Stimulated activated CD8-positive, alpha-beta memory T cell treated with anti-CD3 and anti-CD28 coated beads, Interleukin-15, amount 100 ng/mL, for 1 hour (primary cell): ENCODE measurements around the gene ADGRL1.
A peak's percentile ranks its signal among the peaks of the same experiment; 100 is the strongest.
"Not testable (repeated sequence)": the region's sequence is repeated elsewhere in the genome, so short reads cannot be mapped to it uniquely, and the experiment has no call there.

Experiments used
- DNase-seq: peaks from one replicate; pipeline ENCODE4 v3.0.0-alpha.2; 2020; ENCODE audit warnings: low read depth

The ADGRL1 gene

DNA sequence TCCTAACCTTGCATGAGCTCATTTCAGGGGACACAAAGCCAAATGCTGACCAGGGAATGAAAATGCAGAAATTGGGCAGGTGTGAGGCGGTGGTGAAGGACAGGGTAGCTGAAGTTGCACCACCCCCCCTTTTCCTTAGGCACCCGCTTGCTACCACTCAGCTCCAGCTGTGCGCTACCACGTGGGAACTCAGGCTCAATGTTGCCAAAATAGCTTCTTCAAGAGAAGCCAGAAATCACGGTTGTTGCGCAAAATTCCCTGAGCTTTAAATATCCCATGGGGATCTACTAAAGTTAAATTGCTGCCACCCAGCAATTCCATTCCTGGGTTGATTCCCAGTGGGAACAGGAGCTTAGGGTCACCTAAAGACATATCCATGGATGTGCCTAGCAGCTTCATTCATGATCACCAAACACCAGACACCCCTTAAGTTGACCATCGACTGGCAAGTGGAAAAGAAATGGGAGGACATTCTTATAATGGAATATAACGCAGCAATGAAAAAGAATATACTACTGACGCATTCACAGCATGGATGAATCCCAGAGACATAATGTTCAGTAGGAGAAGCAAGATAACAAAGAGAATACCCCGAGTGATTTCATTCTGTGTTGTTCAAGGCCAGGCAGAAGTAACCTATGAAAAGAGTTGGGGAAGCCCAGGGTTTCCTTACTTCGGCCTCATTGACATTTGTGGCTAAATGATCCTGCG, 12.8 kb upstream of the ADGRL1 start:
- no peak for DNase-seq

- not testable (repeated sequence) for DNase-seq
Measured at GRCh38 chr19:14217886-14218285, 11.9 kb upstream of the ADGRL1 start.

- no peak for DNase-seq
Measured at GRCh38 chr19:14214580-14214979, 8.6 kb upstream of the ADGRL1 start.

DNA sequence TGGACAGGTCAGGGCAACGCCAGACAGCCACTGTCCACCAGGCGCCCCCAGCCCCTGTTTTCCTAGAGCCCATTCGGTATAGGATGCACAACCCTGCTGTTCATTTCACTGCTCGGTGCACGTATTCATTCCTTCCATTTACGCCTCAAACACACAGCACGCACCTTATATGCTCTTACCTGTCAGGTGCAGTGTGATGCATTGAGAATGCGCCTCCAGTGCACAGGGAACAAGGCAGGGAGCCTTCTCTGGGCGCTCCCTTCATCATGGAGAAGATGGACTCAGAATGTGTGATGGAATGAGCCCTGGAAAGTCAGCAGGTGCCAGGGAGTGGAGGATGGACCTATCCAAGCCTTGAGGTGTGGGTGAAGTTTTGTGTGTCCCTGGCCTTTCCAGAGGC, 4.2 kb upstream of the ADGRL1 start:
- DNase-seq: not testable (repeated sequence)

GRCh38 chr19:14209401-14209800, 3.4 kb upstream of the ADGRL1 start:
- not testable (repeated sequence) for DNase-seq

DNA sequence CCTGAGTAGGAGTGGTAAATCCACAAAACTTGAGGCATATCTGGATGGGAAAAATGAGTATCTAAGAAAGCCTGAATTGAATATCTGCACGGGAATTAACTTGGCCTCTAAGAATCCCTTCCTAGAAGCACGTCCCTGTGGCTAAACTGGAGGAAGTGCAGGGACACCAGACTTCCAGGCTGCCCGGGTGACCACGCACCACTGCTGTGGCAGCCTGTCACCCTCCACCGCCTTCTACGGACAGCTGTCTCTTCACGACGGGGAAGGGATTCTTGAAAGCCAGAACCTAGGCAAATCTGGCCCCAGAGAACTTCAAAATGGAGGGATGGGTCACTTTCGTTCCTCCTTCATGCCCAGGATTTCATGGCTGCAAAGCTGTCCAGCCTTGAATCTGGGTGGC, 2.5 kb upstream of the ADGRL1 start:
- DNase-seq: not testable (repeated sequence)

DNA sequence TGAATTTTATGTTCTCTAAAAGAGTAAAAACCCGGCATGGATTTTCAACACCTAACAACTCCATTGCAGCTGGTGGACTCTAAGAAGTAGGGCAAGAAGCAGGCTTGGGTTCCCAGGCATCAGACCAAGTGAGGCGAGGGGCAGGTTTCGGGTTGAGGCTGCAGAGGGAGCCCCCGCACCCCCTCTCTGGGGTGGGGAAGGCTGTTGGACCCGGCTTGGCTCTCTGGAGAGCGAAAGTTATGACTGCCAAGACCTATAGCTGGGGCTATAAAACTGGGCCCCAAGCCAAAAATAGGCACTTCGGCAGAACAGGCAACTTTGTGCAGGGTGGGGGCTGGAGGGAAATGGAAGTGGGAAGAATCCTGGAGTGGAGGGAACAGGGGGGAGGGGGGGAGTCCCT, 1.8 kb upstream of the ADGRL1 start:
- DNase-seq: not testable (repeated sequence)

DNA sequence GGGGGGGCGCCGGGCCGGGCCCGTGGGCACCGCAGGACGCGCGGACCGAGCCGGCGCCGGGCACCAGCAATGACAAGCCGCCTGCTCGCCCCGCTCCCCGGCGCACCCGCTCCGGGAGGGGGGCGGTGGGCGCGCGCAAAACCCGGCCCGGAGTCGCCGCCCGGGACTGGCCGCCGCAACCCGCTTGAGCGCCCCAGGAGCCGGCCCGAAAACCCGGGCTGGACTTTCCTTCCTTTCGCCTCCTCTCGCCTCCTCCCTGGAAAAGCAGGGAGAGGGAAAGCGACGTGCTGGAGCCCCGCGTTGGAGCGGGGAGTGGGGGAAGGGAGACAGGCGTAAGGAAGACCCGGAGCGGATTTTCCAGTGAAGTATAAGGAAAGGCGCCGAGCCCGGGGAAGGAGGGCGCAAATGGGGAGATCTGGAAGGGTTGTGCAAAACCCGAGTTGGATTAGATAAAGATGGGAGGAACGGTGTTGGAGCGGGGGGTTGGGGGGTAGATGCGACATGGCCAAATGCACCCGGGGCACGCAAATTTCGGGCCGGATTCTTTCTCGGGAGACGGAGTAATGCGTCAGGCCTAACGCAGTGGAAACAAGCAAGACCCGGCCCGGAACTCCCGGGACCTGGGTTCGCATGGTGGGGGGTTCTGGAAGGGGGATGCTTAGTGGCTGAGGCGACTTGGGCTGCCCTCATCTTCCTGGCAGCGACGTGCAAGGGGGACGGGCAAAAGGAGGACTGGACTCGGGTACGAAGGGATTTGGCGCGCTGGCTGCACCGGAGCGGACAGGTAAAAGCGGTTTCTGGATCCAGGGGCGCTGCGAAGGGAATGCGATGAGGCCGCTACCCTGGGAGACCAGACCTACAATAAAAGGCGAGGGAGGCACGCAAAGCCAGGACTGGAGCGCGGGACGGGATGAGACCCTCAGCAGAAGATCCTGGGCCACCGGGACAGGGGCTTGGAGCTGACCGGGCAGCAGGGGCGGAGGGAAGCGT, 1.1 kb upstream of the ADGRL1 start:
- peak; percentile 68 for DNase-seq

DNA sequence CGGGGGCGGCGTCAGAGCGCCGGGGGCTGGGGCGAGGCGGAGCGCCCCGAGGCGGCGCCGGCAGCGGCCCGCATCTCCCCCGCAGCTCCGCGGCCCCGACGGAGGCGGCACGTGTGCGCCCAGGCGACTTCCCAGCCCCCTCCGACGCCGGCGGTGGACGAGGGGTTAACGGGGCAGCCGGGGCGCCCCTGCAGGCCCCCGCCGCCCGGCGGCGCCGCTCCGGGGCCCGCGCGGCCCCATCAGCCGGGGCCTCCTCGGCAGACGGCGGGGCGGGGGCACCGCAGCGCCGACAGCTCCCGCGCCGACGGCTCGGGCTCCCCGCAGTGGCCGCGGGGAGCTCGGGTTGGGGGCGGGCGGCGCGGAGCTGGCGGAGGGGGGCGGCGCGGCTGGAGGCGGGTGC, 339 bp upstream of the ADGRL1 start:
- DNase-seq: not testable (repeated sequence)

DNA sequence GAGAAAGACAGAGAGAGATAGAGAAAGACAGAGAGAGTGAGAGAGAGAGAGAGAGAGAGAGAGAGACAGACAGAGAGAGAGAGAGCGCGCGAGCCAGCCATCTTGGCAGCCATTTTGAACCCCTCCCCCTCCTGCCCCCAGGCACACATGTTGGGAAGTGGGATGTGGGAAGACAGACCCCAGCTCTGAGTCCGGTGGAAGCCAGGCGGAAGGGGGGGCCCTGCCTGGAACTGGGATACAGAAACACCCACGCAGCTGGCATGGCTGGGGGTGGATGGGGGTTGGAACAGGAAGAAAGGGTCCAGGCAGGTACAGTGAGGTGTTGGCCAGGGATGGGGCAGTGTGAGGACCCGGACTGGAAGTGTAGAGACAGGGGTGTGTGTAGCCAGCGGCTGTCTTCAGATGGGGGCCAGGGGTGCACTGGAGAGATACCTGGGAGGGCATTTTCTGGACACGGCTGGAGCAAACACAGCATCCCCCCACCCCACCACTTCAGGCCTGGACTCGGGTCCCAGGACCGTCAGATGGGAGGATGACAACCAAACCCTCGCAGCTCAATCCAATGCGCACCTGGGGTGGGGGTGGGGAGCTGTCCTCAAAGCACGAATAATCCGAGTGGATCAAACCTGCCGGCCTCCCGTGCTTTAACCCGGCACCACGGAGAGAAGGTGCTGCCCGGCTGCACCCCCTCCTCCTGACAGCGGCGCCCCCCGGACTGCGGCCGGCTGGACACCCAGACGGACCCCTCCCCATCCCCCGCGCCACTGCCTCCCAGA, 1.1 kb downstream of the ADGRL1 start:
- not testable (repeated sequence) for DNase-seq

- not testable (repeated sequence) for DNase-seq
Measured at GRCh38 chr19:14204219-14204618, 1.8 kb downstream of the ADGRL1 start.

DNA sequence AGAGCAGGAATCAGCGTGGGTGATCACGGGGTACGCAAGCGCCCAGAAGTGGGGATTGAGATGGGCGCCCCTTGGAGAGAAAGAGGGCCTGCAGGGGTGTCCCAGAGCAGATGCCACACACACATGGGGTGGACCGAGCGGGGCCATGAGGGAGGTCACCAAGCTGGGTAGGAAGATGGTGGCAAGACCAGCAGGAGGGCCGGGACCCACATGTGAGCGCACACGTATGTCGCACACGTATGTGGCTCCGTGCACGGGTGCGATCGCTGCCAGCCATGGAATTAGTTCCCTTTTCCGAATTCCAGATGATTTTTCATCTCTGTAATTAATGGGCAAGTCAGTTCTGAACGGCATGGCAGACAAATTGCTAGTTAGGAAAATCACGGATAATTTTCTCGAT, 2.2 kb downstream of the ADGRL1 start:
- DNase-seq: not testable (repeated sequence)

- DNase-seq: no peak
Measured at GRCh38 chr19:14203177-14203576, 2.8 kb downstream of the ADGRL1 start.

GRCh38 chr19:14201481-14201880, 4.5 kb downstream of the ADGRL1 start:
- not testable (repeated sequence) for DNase-seq

- DNase-seq: not testable (repeated sequence)
Measured at GRCh38 chr19:14200147-14200841, 5.7 kb downstream of the ADGRL1 start.

GRCh38 chr19:14198384-14199376, 7.3 kb downstream of the ADGRL1 start:
- no peak for DNase-seq

- no peak for DNase-seq
Measured at GRCh38 chr19:14197882-14198281, 8.1 kb downstream of the ADGRL1 start.

DNA sequence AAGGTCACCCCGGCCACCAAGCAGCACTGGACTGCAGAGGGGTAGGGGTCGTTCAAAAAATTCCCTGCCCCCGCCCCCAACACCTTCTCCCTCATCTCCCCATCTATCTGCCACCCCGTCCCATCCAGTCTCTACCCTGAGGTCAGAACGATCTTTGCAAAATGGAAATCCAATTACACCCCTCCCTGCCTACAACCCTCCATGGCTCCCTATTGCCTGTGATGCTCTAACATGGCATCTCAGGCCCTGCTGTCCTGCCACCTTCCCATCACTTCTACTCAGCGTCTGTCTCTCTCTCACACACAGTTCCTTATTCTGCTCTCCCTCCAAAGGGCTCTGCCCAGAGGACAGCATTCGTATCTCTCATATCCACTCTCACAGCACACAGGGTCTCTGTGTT, 8.7 kb downstream of the ADGRL1 start:
- DNase-seq: not testable (repeated sequence)

DNA sequence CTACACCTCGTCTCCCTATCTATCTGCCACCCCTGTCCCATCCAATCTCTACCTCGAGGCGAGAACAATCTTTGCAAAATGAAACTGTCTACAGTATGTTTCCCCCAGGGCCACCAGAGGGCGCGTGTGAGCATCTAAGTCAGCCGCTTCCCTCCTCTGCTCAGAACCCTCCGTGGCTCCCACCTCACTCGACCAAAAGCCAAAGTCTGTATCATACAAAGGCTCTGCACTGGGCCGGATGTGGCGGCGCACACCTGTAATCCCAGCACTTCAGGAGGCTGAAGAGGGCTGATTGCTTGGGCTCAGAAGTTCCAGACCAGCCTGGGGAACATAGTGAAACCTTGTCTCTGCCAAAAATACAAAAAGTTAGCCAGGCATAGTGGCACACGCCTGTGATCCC, 9.9 kb downstream of the ADGRL1 start:
- DNase-seq: peak; percentile 72

- not testable (repeated sequence) for DNase-seq
Measured at GRCh38 chr19:14195216-14195615, 10.8 kb downstream of the ADGRL1 start.
